MG63 (cell line): ENCODE data around the gene GRIK4. TPM values are rescaled to one million over a fixed set of nuclear protein-coding genes. Genes with fewer than 3 reads are reported as not detected.

Experiments used
- DNase-seq: peaks from one replicate; pipeline ENCODE4 v3.0.0-alpha.2; 2020
- H3K27me3 ChIP-seq: fragments of 250-450 bp; sonication (Bioruptor Pico); 2 replicates; pipeline ENCODE4 v1.5.1; 2020; ENCODE audit warnings: mild to moderate bottlenecking, moderate library complexity
- H3K36me3 ChIP-seq: fragments of 250-450 bp; sonication (Bioruptor Pico); 2 replicates; pipeline ENCODE4 v1.5.1; 2020; ENCODE audit warnings: mild to moderate bottlenecking, moderate library complexity
- H3K4me3 ChIP-seq: fragments of 250-450 bp; sonication (Bioruptor Pico); 2 replicates; pipeline ENCODE4 v1.5.1; 2020; ENCODE audit warnings: mild to moderate bottlenecking, moderate library complexity
- H3K9me3 ChIP-seq: fragments of 250-450 bp; sonication (Bioruptor Pico); 2 replicates; pipeline ENCODE4 v1.5.1; 2020; ENCODE audit warnings: mild to moderate bottlenecking, moderate library complexity
- total RNA-seq: library from RNA; depleted of rRNA; stranded (reverse); fragments of >200 nt; shearing (Covaris generic); gene quantifications from 2 replicates; pipeline ENCODE4 v1.2.3, GENCODE V29; 2014; ENCODE audit warnings: low replicate concordance

GRIK4 gene
- total RNA-seq, 1 experiment from 2014 or later, result not detected

- Histone ChIP-seq H3K9me3 (no peaks in the 10 kb centered on the region), H3K27me3 (no peaks in the 10 kb centered on the region), H3K4me3 (no peak overlapping the region), H3K36me3 (no peaks in the 10 kb centered on the region)
- no peak for DNase-seq
Measured at GRCh38 chr11:120917559-120918239, 406.2 kb downstream of the GRIK4 start.

- no peaks in the 10 kb centered on the region for H3K27me3 ChIP-seq
- H3K4me3 ChIP-seq, result no peak overlapping the region
- H3K36me3 ChIP-seq, result no peaks in the 10 kb centered on the region
- H3K9me3 ChIP-seq, result no peaks in the 10 kb centered on the region
- DNase-seq, result no peak
Measured at GRCh38 chr11:120918257-120918656, 406.7 kb downstream of the GRIK4 start.

GRCh38 chr11:120919045-120919444 lies 407.5 kb downstream of the GRIK4 start:
- Histone ChIP-seq H3K4me3 (no peak overlapping the region), H3K9me3 (no peaks in the 10 kb centered on the region), H3K36me3 (no peaks in the 10 kb centered on the region), H3K27me3 (no peaks in the 10 kb centered on the region)
- DNase-seq, result no peak

- no peak overlapping the region for H3K4me3 ChIP-seq
- no peaks in the 10 kb centered on the region for H3K36me3 ChIP-seq
- H3K27me3 ChIP-seq, result no peaks in the 10 kb centered on the region
- no peak for DNase-seq
- no peaks in the 10 kb centered on the region for H3K9me3 ChIP-seq
Measured at GRCh38 chr11:120919566-120919965, 408.0 kb downstream of the GRIK4 start.

- H3K27me3 ChIP-seq, result no peaks in the 10 kb centered on the region
- DNase-seq, result no peak
- no peak overlapping the region for H3K4me3 ChIP-seq
- no peaks in the 10 kb centered on the region for H3K36me3 ChIP-seq
- no peaks in the 10 kb centered on the region; the same call in 1 of the 2 replicates for H3K9me3 ChIP-seq
Measured at GRCh38 chr11:120923866-120924508, 412.4 kb downstream of the GRIK4 start.

GRCh38 chr11:120925944-120926343 lies 414.4 kb downstream of the GRIK4 start:
- H3K27me3 ChIP-seq, result no peaks in the 10 kb centered on the region
- H3K36me3 ChIP-seq, result no peaks in the 10 kb centered on the region

GRCh38 chr11:120928627-120929026 lies 417.1 kb downstream of the GRIK4 start:
- no peaks in the 10 kb centered on the region for H3K36me3 ChIP-seq
- no peak overlapping the region for H3K4me3 ChIP-seq
- H3K27me3 ChIP-seq, result no peaks in the 10 kb centered on the region
- DNase-seq, result no peak
- no peaks in the 10 kb centered on the region; the same call in 1 of the 2 replicates for H3K9me3 ChIP-seq

More at GRCh38 chr11:120925944-120926343, 414.4 kb downstream of the GRIK4 start:
- no peak for DNase-seq
- Histone ChIP-seq H3K4me3 (no peak overlapping the region), H3K9me3 (no peaks in the 10 kb centered on the region; the same call in 1 of the 2 replicates)

- Histone ChIP-seq H3K36me3 (no peaks in the 10 kb centered on the region), H3K27me3 (no peaks in the 10 kb centered on the region), H3K9me3 (no peaks in the 10 kb centered on the region; the same call in 1 of the 2 replicates), H3K4me3 (no peak overlapping the region)
- DNase-seq, result no peak
Measured at GRCh38 chr11:120929090-120929489, 417.5 kb downstream of the GRIK4 start.

- H3K36me3 ChIP-seq, result no peaks in the 10 kb centered on the region
- H3K27me3 ChIP-seq, result no peaks in the 10 kb centered on the region
- peak; percentile 34 for DNase-seq
- H3K9me3 ChIP-seq, result no peaks in the 10 kb centered on the region; the same call in 1 of the 2 replicates
- H3K4me3 ChIP-seq, result no peak overlapping the region
Measured at GRCh38 chr11:120929664-120930154, 418.2 kb downstream of the GRIK4 start.

GRCh38 chr11:120931057-120931779 lies 419.7 kb downstream of the GRIK4 start:
- Histone ChIP-seq H3K36me3 (no peaks in the 10 kb centered on the region), H3K27me3 (no peaks in the 10 kb centered on the region), H3K4me3 (no peak overlapping the region), H3K9me3 (no peaks in the 10 kb centered on the region; the same call in 1 of the 2 replicates)
- DNase-seq, result no peak

GRCh38 chr11:120932305-120932915 lies 420.9 kb downstream of the GRIK4 start:
- DNase-seq, result no peak
- H3K36me3 ChIP-seq, result no peaks in the 10 kb centered on the region
- H3K27me3 ChIP-seq, result no peaks in the 10 kb centered on the region

GRCh38 chr11:120936356-120936755 lies 424.8 kb downstream of the GRIK4 start:
- Histone ChIP-seq H3K4me3 (no peak overlapping the region), H3K36me3 (no peaks in the 10 kb centered on the region), H3K27me3 (no peaks in the 10 kb centered on the region), H3K9me3 (no peaks in the 10 kb centered on the region)
- no peak for DNase-seq

More at GRCh38 chr11:120932305-120932915, 420.9 kb downstream of the GRIK4 start:
- no peaks in the 10 kb centered on the region for H3K9me3 ChIP-seq
- no peak overlapping the region for H3K4me3 ChIP-seq

- H3K9me3 ChIP-seq, result no peaks in the 10 kb centered on the region
- H3K27me3 ChIP-seq, result no peaks in the 10 kb centered on the region
- H3K4me3 ChIP-seq, result no peak overlapping the region
- no peaks in the 10 kb centered on the region for H3K36me3 ChIP-seq
- DNase-seq, result no peak
Measured at GRCh38 chr11:120937501-120937900, 426.0 kb downstream of the GRIK4 start.

- H3K36me3 ChIP-seq, result no peaks in the 10 kb centered on the region
- no peak for DNase-seq
- H3K27me3 ChIP-seq, result no peaks in the 10 kb centered on the region
Measured at GRCh38 chr11:120938260-120938659, 426.7 kb downstream of the GRIK4 start.

GRCh38 chr11:120940160-120940848 lies 428.8 kb downstream of the GRIK4 start:
- Histone ChIP-seq H3K27me3 (no peaks in the 10 kb centered on the region), H3K4me3 (no peak overlapping the region), H3K36me3 (no peaks in the 10 kb centered on the region), H3K9me3 (peaks cover 2% of the 10 kb centered on the region; the same call in 1 of the 2 replicates)
- DNase-seq, result no peak

More at GRCh38 chr11:120938260-120938659, 426.7 kb downstream of the GRIK4 start:
- Histone ChIP-seq H3K9me3 (no peaks in the 10 kb centered on the region), H3K4me3 (no peak overlapping the region)

- Histone ChIP-seq H3K4me3 (no peak overlapping the region), H3K27me3 (no peaks in the 10 kb centered on the region), H3K36me3 (no peaks in the 10 kb centered on the region), H3K9me3 (peaks cover 2% of the 10 kb centered on the region; the same call in 1 of the 2 replicates)
- no peak for DNase-seq
Measured at GRCh38 chr11:120941000-120941399, 429.5 kb downstream of the GRIK4 start.
